Suprapubic skin (tissue), 4 donors: Measurements from ENCODE around the gene FOXK1. TPM values are rescaled to one million over a fixed set of nuclear protein-coding genes. Genes with fewer than 3 reads are reported as not detected.
A peak's percentile ranks its signal among the peaks of the same experiment; 100 is the strongest.

Source experiments
- DNase-seq, 2 donors: peaks; one replicate each; pipeline ENCODE4 v3.0.0-alpha.2; 2019; ENCODE audit warnings: low spot score in 2 of 2
- H3K27ac ChIP-seq: fragments of 200-600 bp; sonication (generic); one replicate; pipeline ENCODE4 v1.5.1; 2019
- H3K27me3 ChIP-seq: fragments of 200-600 bp; sonication (generic); one replicate; pipeline ENCODE4 v1.5.1; 2019
- H3K36me3 ChIP-seq: fragments of 200-600 bp; sonication (generic); one replicate; pipeline ENCODE4 v1.5.1; 2019
- H3K4me1 ChIP-seq: fragments of 200-600 bp; sonication (generic); one replicate; pipeline ENCODE4 v1.5.1; 2019
- H3K4me3 ChIP-seq: fragments of 200-600 bp; sonication (generic); one replicate; pipeline ENCODE4 v1.5.1; 2019; ENCODE audit warnings: mild to moderate bottlenecking
- H3K9me3 ChIP-seq: fragments of 200-600 bp; sonication (generic); one replicate; pipeline ENCODE4 v1.5.1; 2019
- CTCF ChIP-seq, 2 donors: fragments of 200-600 bp in 1 of 2; fragments of 450-650 bp in 1 of 2; sonication (generic) in 1 of 2; IDR thresholded peaks; one replicate each; pipeline ENCODE4 v1.5.1; 2016 to 2019; ENCODE audit warnings: antibody characterized with exemption in 2 of 2, mild to moderate bottlenecking in 1 of 2, moderate library complexity in 1 of 2
- EP300 ChIP-seq: sonication (generic); formaldehyde crosslinking; IDR thresholded peaks from one replicate; pipeline ENCODE4 v1.6.1; 2017; ENCODE audit warnings: antibody characterized with exemption
- POLR2A ChIP-seq, 2 donors: fragments of 450-650 bp; IDR thresholded peaks; one replicate each; pipeline ENCODE4 v1.6.1; 2017; ENCODE audit warnings: antibody characterized with exemption in 2 of 2, mild to moderate bottlenecking in 2 of 2, moderate library complexity in 2 of 2
- POLR2AphosphoS5 ChIP-seq, 3 donors: sonication (generic); formaldehyde crosslinking; IDR thresholded peaks; one replicate each; pipeline ENCODE4 v1.6.1; 2017; ENCODE audit warnings: antibody characterized with exemption in 3 of 3
- WGBS: methylation state at CpG from one replicate; pipeline ENCODE4 v1.1.5; 2018; 5-methylcytosine and 5-hydroxymethylcytosine counted together
- total RNA-seq, 4 donors: library from RNA; depleted of rRNA; stranded (reverse); fragments of >200 nt; gene quantifications; one replicate each; pipeline ENCODE4 v1.1.0, GENCODE V29; 2016

FOXK1 gene
- total RNA-seq, 4 donors from 2014 or later, result 37.5 to 68.5 (median 46.6) TPM

DNA sequence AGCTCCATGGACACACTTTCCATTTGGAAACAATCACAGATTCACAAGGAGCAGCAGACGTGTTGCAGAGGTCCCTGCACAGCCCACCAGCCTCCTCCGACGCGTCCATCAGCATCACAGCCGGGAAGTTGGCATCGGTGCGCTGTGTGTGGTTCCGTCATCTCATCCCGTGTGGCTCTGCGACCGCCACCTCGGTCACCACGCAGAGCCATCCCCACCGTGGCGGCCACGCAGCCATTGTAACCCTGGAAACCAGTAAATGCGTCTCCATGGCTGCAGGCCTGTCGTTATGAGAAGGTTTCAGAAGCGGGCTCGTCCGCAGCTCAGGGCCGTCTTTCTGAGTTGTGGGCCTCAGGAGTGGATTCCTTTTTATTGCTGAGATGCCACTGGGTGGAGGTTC, 36.0 kb downstream of the FOXK1 start:
- Histone ChIP-seq H3K9me3 (no peaks in the 10 kb centered on the region), H3K4me1 (peaks cover 47% of the 10 kb centered on the region), H3K27me3 (no peaks in the 10 kb centered on the region), H3K36me3 (peaks cover 11% of the 10 kb centered on the region), H3K4me3 (no peak overlapping the region), H3K27ac (no peak overlapping the region)
- WGBS, result 95% methylated on average over 22 of the region's 22 CpGs
- no peak for DNase-seq
- TF ChIP-seq POLR2AphosphoS5 (IDR thresholded peaks at IDR 0.05) (no peak), EP300 (no peak), POLR2A (IDR thresholded peaks at IDR 0.05) (no peak), CTCF (IDR thresholded peaks at IDR 0.05) (no peak)

DNA sequence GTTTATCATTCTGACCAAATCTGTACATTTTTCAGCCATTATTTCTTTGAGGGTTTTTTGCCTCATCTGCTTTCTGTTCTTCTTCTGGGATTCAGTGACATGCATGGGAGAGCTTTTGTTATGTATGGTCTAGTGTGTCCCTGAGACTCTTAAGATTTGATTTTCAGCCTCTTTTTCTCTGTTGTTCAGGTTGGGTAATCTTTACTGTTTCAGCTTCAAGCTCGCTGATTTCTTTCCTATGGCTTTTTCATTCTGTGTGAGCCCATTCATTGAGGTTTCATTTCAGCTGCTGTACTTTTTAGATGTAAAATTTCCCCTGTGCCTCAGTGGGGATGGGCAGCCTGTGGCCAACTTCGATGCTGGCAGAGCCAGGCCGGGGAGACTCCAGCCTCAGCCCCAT, 38.1 kb downstream of the FOXK1 start:
- no peak for DNase-seq
- WGBS, result 91% methylated on average over 3 of the region's 3 CpGs
- Histone ChIP-seq H3K4me3 (no peak overlapping the region), H3K9me3 (no peaks in the 10 kb centered on the region), H3K4me1 (peaks cover 48% of the 10 kb centered on the region), H3K27ac (no peak overlapping the region), H3K27me3 (no peaks in the 10 kb centered on the region), H3K36me3 (peaks cover 11% of the 10 kb centered on the region)
- TF ChIP-seq EP300, result no peak

DNA sequence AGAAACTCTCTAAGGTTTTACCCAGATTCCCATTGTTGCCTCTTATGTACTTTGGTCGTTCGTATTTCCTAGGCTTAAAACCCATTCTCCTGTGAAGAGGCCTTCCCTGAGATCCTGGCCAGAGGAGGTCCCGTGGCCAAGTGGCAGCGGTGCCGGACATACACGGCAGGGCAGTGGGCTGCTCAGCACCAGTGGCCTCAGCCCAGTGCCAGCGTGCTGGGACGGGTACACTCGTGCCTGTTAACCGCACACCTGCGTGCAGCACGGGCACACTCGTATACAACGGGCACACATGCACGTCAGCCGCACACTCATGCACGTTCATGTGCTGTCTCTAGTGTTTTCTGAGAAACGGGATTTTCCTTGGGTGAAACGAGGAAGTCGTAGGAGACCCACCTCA, 40.2 kb downstream of the FOXK1 start:
- no peak overlapping the region for H3K27ac ChIP-seq
- no peaks in the 10 kb centered on the region for H3K9me3 ChIP-seq
- TF ChIP-seq POLR2AphosphoS5 (IDR thresholded peaks at IDR 0.05), result no peak
- TF ChIP-seq POLR2A (IDR thresholded peaks at IDR 0.05), result no peak
- no peak for TF ChIP-seq CTCF (IDR thresholded peaks at IDR 0.05)
- TF ChIP-seq EP300, result no peak
- 95% methylated on average over 13 of the region's 20 CpGs for WGBS
- H3K4me1 ChIP-seq, result peaks cover 53% of the 10 kb centered on the region
- peaks cover 15% of the 10 kb centered on the region for H3K36me3 ChIP-seq
- DNase-seq, result no peak
- no peak overlapping the region for H3K4me3 ChIP-seq
- H3K27me3 ChIP-seq, result no peaks in the 10 kb centered on the region

GRCh38 chr7:4722960-4723630, 41.0 kb downstream of the FOXK1 start:
- H3K27ac ChIP-seq, result peak overlapping the region; percentile 36
- WGBS, result 77% methylated on average over 25 of the region's 30 CpGs

GRCh38 chr7:4724648-4725013, 42.5 kb downstream of the FOXK1 start:
- peaks cover 19% of the 10 kb centered on the region for H3K36me3 ChIP-seq
- H3K4me3 ChIP-seq, result peak overlapping the region; percentile 55
- peak overlapping the region; percentile 91 for H3K27ac ChIP-seq
- H3K4me1 ChIP-seq, result peaks cover 53% of the 10 kb centered on the region
- no peaks in the 10 kb centered on the region for H3K27me3 ChIP-seq
- DNase-seq, result no peak
- TF ChIP-seq POLR2AphosphoS5 (IDR thresholded peaks at IDR 0.05), result no peak
- no peaks in the 10 kb centered on the region for H3K9me3 ChIP-seq
- 45% methylated on average over 4 of the region's 6 CpGs for WGBS

More at GRCh38 chr7:4722960-4723630, 41.0 kb downstream of the FOXK1 start:
- TF ChIP-seq EP300 (no peak), POLR2A (IDR thresholded peaks at IDR 0.05) (no peak), POLR2AphosphoS5 (IDR thresholded peaks at IDR 0.05) (no peak), CTCF (IDR thresholded peaks at IDR 0.05) (no peak)
- H3K4me3 ChIP-seq, result no peak overlapping the region
- H3K4me1 ChIP-seq, result peaks cover 53% of the 10 kb centered on the region
- no peaks in the 10 kb centered on the region for H3K9me3 ChIP-seq
- no peak for DNase-seq
- no peaks in the 10 kb centered on the region for H3K27me3 ChIP-seq
- H3K36me3 ChIP-seq, result peaks cover 22% of the 10 kb centered on the region

DNA sequence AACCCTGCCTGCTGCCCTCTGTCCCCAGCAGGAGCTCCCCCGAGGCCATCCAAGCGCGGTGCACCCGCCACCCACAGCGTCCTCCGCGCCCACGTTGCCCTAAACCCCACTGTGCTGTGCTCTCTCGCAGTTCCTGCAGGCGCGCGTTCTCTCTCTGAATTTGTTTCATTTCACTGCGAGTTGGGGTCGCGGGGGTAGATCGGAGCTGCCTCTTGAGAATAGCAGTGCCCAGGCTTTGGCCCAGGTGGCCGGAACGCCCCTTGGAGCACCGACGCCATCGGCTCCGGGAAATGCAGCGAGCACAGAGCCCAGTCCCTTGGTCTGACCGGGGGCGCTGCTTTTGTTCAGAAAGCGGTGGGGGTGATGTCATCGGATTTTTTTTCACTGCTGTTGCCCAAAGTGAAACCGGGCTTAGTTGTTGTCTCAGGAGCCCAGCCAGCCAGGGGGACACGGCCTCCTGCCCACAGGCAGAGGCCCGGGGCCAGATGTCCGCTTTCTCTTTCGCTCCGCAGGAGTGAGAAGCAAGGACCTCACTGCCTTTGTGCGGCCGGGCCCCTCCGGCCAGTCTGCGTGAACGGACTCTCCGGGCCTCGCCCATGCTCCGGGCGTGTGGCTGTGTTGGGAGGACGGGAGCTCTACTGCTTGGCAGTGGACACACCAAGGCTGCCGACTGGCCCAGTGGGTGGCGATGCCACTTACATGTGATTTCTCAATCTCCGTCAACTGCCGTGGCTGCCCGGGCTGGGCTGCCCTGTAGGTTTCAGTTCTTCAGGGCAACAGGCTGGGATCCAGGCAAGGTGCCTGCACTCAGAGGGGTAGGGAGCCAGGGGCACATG, 43.1 kb downstream of the FOXK1 start:
- peaks cover 19% of the 10 kb centered on the region for H3K36me3 ChIP-seq
- peak overlapping the region; percentile 55 for H3K4me3 ChIP-seq
- H3K4me1 ChIP-seq, result peaks cover 54% of the 10 kb centered on the region
- no peaks in the 10 kb centered on the region for H3K9me3 ChIP-seq
- TF ChIP-seq POLR2AphosphoS5 (IDR thresholded peaks at IDR 0.05) (peak in 1 of 3 donors; percentile 36), EP300 (no peak)
- WGBS, result 13% methylated on average over 3 of the region's 48 CpGs
- H3K27ac ChIP-seq, result peak overlapping the region; percentile 91
- DNase-seq, result peak; percentile 85 to 87
- no peaks in the 10 kb centered on the region for H3K27me3 ChIP-seq
